ENCODE data around the gene UBXN10. TPM values are rescaled to one million over a fixed set of nuclear protein-coding genes. Genes with fewer than 3 reads are reported as not detected.

The UBXN10 gene
- total RNA-seq, 4 donors from 2014 or later = 12.2 to 27.9 (median 14.4) TPM

DNA sequence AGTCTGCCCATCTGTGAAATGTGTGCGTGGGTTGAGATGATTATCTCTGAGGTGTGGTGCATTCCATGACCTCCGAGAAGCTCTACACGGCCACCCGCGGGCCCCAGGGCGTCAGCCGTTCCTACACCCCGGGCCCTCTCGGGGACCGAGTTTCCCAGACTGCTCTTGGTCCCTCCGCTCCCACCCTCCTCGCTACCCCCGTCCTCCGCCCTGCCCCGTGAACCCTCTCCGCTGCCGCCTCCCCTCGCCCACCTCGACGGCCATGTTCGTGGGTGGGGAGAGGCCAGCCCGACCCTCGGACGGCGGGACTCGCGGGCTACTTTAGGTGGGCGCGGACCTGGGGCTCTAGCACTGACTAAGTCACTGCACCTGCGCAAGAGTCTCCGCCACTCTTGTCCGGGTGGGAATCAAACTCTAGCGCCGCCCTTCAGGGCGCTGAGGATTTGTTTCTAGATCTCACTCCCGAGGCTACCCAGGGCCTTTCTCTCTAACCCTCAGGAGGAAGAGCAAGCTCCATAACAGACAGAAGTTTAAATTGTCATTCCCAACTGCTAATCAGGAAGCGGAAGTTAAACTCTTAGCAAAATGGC lies 57.1 kb downstream of the UBXN10 start:
- intact Hi-C loops (cut with DNase I) = no loop called here
- no peak for DNase-seq (ENCODE audit: extremely low spot score)
- Histone ChIP-seq H3K27ac (replicated peaks in 1 of 4) (no peak overlapping the region), H3K27me3 (peaks cover 0 to 51% (median 13%) of the 10 kb centered on the region in 4 donors), H3K9me3 (no peaks in the 10 kb centered on the region), H3K4me3 (no peak overlapping the region), H3K4me1 (no peaks in the 10 kb centered on the region), H3K36me3 (no peaks in the 10 kb centered on the region)
- TF ChIP-seq, protein P1, sequence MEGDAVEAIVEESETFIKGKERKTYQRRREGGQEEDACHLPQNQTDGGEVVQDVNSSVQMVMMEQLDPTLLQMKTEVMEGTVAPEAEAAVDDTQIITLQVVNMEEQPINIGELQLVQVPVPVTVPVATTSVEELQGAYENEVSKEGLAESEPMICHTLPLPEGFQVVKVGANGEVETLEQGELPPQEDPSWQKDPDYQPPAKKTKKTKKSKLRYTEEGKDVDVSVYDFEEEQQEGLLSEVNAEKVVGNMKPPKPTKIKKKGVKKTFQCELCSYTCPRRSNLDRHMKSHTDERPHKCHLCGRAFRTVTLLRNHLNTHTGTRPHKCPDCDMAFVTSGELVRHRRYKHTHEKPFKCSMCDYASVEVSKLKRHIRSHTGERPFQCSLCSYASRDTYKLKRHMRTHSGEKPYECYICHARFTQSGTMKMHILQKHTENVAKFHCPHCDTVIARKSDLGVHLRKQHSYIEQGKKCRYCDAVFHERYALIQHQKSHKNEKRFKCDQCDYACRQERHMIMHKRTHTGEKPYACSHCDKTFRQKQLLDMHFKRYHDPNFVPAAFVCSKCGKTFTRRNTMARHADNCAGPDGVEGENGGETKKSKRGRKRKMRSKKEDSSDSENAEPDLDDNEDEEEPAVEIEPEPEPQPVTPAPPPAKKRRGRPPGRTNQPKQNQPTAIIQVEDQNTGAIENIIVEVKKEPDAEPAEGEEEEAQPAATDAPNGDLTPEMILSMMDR (IDR thresholded peaks at IDR 0.05) = no peak
- no peak for TF ChIP-seq POLR2AphosphoS5 (IDR thresholded peaks at IDR 0.05)
- TF ChIP-seq EP300 (IDR thresholded peaks at IDR 0.05) = no peak
- no peak for TF ChIP-seq POLR2A (IDR thresholded peaks at IDR 0.05; ENCODE audit: low read depth)
- 77% methylated on average over 31 of the region's 37 CpGs for WGBS

Other genes starting within 250 kb of the UBXN10 start
- 100 to 1,000 TPM in 2 of 4 donors, 10 to 100 TPM in 2; 29.9 to 228 (median 81.2) TPM for gene PLA2G2A, start 206.5 kb upstream of the UBXN10 start, total RNA-seq
- gene PLA2G5, start 115.9 kb upstream of the UBXN10 start, total RNA-seq = 10 to 100 TPM; 17.7 to 46.2 (median 28.4) TPM
- not detected for gene PLA2G2D, start 66.6 kb upstream of the UBXN10 start, total RNA-seq
- not detected for gene PLA2G2F, start 46.8 kb upstream of the UBXN10 start, total RNA-seq
- under 1 TPM in 3 of 4 donors, not detected in 1; 0.33 to 0.42 (median 0.40) TPM for gene PLA2G2C, start 422 bp downstream of the UBXN10 start, total RNA-seq
- under 1 TPM in 1 of 4 donors, not detected in 3; under 0.01 TPM for gene VWA5B1, start 104.8 kb downstream of the UBXN10 start, total RNA-seq

Measured in esophagus muscularis mucosa (tissue), 4 donors.